Cerebellar cortex (tissue), 1 donor: Measurements from ENCODE around the gene CD4.
A peak's percentile ranks its signal among the peaks of the same experiment; 100 is the strongest.

Source experiments
- DNase-seq: peaks from one replicate; pipeline ENCODE4 v3.0.0-alpha.2; 2015; ENCODE audit warnings: low spot score

Gene CD4

GRCh38 chr12:6778217-6778573 lies 11.1 kb upstream of the CD4 start:
- DNase-seq = peak; percentile 74

- peak; percentile 98 for DNase-seq
These were observed 10.5 kb upstream of the CD4 start for GRCh38 chr12:6778574-6779550.

GRCh38 chr12:6779708-6780432 lies 9.5 kb upstream of the CD4 start:
- DNase-seq = no peak

- DNase-seq = no peak
These were observed 8.8 kb upstream of the CD4 start for GRCh38 chr12:6780573-6780972.

DNA sequence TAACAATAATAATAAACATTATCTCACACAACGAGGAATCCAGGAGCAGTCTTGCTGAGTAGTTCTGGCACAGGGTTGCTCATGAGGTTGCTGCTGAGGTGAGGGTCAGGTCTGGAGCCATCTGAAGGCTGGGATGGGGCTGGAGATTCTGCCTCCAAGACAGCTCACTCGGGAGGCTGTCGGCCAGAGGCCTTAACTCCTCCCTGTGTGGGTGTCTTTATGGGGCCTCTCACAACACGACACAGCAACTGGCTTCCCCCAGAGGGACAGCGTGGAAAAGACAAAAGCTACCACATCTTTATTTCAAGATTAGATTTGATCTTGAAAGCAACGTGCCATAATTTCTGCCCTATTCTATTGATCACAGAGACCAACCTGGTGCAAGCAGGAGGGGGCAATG lies 7.2 kb upstream of the CD4 start:
- DNase-seq = no peak

- no peak for DNase-seq
These were observed 6.3 kb upstream of the CD4 start for GRCh38 chr12:6782850-6783566.

DNA sequence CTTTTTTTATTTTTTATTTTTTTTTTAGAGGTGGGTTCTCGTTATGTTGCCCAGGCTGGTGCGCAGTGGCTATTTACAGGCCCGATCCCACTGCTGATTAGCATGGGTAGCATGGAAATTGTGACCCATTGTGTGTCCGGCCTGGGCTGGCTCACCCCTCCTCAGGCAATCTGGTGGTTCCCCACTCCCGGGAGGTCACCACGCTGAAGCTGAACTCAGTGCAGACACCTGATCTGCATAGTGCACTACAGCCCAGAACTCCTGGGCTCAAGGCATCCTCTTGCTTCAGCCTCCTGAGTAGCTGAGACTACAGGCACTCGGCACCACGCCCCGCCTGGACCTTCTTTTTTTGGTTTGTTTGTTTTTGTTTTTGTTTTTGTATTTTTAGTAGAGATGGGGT lies 5.5 kb upstream of the CD4 start:
- DNase-seq = no peak

GRCh38 chr12:6784296-6784695 lies 5.0 kb upstream of the CD4 start:
- no peak for DNase-seq

DNA sequence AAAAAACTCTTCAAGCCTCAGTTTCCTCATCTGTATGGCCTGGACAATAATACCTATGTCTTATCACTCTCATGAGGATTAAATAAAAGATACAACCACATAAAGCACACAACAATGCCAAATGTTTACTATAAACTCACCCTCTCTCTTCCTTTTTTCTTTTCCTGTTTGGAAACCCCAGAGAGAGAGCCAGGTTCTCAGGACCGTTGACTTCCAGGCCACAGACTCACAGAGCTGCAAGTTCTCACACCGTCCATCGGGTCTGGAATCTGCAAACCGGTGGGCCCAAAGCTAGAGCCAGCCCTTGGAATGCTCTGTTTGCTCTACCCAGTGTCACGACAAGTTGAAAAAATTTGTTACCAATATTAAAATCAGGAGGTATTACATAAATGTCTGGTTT lies 4.6 kb upstream of the CD4 start:
- no peak for DNase-seq

DNA sequence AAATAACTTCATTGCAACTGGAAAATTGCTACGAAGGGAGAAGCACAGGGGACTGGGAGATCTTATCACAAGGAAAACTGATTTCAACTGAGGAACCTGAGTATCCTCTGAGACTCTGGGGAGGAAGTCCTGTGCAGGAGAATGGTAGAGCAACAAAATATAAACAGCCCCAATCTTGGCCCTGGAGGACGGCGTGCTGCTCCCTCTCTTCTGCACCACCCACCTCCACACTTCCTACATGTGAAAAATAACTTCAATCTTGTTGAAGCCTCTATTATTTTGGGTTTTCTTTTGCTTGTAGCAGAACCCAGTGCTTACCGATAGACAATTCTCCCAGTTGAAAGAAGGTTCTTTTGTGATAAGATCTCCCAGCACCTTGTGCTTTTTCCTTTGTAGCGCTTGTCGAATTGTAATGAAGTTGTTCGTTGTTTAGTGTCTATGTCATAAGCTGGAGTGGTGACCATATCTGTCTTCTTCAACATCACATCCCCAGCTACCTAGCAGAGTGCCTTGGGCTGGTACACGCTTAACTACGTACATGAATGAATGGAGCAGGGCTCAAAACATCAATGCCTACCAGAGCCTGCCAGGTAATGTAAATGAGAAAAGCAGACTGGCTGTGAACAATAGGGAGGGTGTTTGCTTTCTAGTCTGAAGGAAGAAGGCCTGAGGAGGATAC lies 2.8 kb upstream of the CD4 start:
- no peak for DNase-seq

GRCh38 chr12:6787309-6787708 lies 2.0 kb upstream of the CD4 start:
- DNase-seq = no peak

- DNase-seq = no peak
These were observed 1.3 kb downstream of the CD4 start for GRCh38 chr12:6790496-6791150.

DNA sequence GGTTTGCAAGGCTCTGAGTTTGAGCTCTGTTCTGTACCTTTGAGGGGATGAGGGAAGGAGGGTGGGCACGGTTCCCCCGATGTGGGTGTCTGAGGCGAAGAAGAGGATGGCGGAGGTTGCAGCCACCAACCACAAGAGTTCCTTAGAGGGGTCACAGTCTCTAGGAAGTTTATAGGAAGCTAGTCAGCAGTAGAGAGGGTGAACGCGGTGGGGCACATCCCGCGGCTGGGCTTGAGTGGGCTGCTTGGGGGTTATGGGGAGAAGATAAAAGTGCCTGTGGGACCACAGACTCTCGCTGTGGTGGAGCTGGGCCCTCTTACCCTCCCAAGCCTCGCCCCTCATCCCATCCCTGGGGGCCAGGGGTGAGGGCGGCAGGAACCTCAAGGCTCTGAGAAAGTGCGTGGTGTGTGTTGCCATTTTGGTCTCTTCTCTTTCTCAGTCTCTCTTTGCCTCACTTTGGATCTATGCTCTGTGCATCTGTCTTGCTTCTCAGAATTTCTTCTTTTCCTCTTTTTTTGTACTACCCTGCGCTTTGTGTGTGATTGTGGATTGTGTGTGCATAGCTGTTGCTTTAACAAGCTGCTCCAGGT lies 2.7 kb downstream of the CD4 start:
- no peak for DNase-seq

DNA sequence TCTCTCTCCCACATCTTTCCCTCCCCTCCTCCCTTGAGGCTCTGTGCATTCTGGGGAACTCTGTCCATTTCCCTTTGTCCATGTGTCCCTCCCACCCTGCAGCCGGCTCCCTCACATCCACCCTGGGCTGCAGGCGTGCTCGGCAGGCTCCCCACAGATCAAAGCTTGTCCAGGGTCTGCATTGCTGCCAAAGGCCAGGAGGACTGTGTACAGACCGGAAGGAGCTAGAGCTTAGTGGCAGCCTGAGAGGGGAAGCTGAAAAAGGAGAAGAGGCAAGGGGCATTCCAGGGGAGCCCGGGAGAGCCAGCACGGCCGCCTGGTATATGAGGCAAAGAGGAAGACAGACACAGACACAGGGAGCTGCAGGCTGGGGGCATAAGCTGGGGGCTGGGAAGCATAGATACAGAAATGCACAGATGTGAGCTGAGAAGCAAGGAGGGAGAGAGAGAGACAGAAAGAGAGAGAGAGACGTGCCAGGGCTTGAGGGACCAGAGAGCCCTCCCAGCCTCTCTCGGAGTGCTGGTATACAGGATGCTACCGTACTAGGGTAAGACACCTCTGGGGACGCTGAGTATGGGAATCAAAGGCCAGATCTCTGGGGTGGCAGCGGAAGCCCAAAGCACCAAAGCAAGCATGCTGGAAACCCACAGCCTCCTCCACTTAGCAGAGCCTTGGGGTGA lies 3.3 kb downstream of the CD4 start:
- no peak for DNase-seq

- no peak for DNase-seq
These were observed 5.8 kb downstream of the CD4 start for GRCh38 chr12:6795088-6795487.

DNA sequence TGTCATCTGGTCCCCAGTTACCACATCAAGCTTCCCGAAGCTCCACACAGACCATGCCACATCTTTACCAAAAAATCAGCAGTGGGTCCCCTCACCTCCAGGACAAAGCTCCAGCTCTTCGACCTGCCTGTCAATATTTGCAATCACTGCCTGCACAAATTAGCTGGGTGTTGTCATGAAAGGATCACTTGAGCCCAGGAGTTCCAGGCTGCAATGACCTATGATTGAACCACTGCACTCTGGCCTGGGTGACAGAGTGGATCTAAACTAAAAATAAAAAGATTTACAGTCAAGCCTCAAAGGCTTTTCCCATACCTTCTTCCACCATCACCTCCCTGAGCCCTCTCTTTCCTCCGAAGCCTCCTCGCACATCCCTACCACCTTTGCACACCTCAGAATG lies 7.2 kb downstream of the CD4 start:
- no peak for DNase-seq

- DNase-seq = no peak
These were observed 9.8 kb downstream of the CD4 start for GRCh38 chr12:6799147-6799546.

DNA sequence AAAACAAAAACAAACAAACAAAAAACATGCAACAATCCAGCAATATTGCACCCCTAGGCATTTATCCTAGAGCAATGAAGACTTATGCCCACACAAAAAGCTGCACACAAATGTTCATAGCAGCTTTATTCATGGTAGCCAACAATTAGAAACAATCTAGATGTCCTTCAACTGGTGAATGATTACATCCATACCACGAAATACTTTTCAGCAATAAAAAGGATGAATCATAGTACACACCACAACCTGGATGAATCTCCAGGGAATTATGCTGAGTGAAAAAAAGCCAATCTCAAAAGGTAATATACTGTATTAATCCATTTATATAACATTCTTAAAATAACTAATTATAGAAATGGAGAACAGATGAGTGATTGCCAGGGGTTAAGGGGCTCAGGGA lies 17.8 kb downstream of the CD4 start:
- no peak for DNase-seq

- no peak for DNase-seq
These were observed 19.7 kb downstream of the CD4 start for GRCh38 chr12:6809056-6809455.

- no peak for DNase-seq
These were observed 21.4 kb downstream of the CD4 start for GRCh38 chr12:6810758-6811157.

DNA sequence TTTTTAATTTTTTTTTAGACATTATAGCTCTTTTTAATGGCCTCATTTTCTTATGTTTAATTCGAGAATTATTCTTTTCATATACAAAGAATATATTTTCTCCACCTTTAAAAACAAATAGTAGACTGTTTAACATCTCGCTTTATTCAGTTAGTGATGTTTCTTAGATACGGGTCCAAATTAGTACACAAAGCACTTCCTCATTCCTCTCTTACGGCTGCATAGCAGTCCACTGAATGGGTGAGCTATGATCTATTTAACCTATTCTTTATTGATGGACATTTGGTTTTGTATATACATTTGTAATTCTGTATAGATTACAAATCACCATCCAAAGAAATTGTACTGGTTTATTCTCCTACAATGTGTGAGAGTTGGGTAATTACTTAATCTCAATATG lies 24.0 kb downstream of the CD4 start:
- no peak for DNase-seq
